GM18498 (cell line): ENCODE measurements around the gene SLC27A3.
"Not testable (repeated sequence)": the region's sequence is repeated elsewhere in the genome, so short reads cannot be mapped to it uniquely, and the experiment has no call there.

ENCODE experiments used
- ATAC-seq: cut with Tn5 transposase; IDR thresholded peaks from one replicate; pipeline ENCODE4 v1.9.1; 2021; ENCODE audit warnings: mild to moderate bottlenecking, moderate library complexity; ENCODE audit not compliant: unreplicated experiment

The SLC27A3 gene

GRCh38 chr1:153760440-153760839 lies 14.8 kb upstream of the SLC27A3 start:
- ATAC-seq, result no peak

GRCh38 chr1:153763365-153764225 lies 11.6 kb upstream of the SLC27A3 start:
- ATAC-seq, result no peak

GRCh38 chr1:153764310-153764709 lies 10.9 kb upstream of the SLC27A3 start:
- no peak for ATAC-seq

- not testable (repeated sequence) for ATAC-seq
Observed at GRCh38 chr1:153766663-153767062, 8.5 kb upstream of the SLC27A3 start.

GRCh38 chr1:153767519-153767918 lies 7.7 kb upstream of the SLC27A3 start:
- ATAC-seq, result no peak

- no peak for ATAC-seq
Observed at GRCh38 chr1:153768316-153769181, 6.7 kb upstream of the SLC27A3 start.

GRCh38 chr1:153769221-153769620 lies 6.0 kb upstream of the SLC27A3 start:
- no peak for ATAC-seq

- no peak for ATAC-seq
Observed at GRCh38 chr1:153770797-153771196, 4.4 kb upstream of the SLC27A3 start.

- no peak for ATAC-seq
Observed at GRCh38 chr1:153771261-153771660, 3.9 kb upstream of the SLC27A3 start.

- no peak for ATAC-seq
Observed at GRCh38 chr1:153771841-153772593, 3.2 kb upstream of the SLC27A3 start.

- no peak for ATAC-seq
Observed at GRCh38 chr1:153773096-153773921, 1.9 kb upstream of the SLC27A3 start.

GRCh38 chr1:153774026-153774595 lies 1.1 kb upstream of the SLC27A3 start:
- no peak for ATAC-seq

GRCh38 chr1:153775458-153776327 lies 486 bp downstream of the SLC27A3 start:
- peak; percentile 62 for ATAC-seq

- ATAC-seq, result no peak
Observed at GRCh38 chr1:153776352-153776751, 1.1 kb downstream of the SLC27A3 start.

GRCh38 chr1:153776845-153777370 lies 1.7 kb downstream of the SLC27A3 start:
- ATAC-seq, result no peak

GRCh38 chr1:153777648-153778047 lies 2.4 kb downstream of the SLC27A3 start:
- ATAC-seq, result no peak

- no peak for ATAC-seq
Observed at GRCh38 chr1:153778051-153778823, 3.0 kb downstream of the SLC27A3 start.
